ENCODE results near the gene ATF6. TPM values are rescaled to one million over a fixed set of nuclear protein-coding genes. Genes with fewer than 3 reads are reported as not detected.

The ATF6 gene
- total and polyA plus RNA-seq, 9 of the 15 experiments (the other 6 are each of a cell fraction or from before 2014, with no cell fraction given): 11.7 to 32.4 (median 20.4) TPM

DNA sequence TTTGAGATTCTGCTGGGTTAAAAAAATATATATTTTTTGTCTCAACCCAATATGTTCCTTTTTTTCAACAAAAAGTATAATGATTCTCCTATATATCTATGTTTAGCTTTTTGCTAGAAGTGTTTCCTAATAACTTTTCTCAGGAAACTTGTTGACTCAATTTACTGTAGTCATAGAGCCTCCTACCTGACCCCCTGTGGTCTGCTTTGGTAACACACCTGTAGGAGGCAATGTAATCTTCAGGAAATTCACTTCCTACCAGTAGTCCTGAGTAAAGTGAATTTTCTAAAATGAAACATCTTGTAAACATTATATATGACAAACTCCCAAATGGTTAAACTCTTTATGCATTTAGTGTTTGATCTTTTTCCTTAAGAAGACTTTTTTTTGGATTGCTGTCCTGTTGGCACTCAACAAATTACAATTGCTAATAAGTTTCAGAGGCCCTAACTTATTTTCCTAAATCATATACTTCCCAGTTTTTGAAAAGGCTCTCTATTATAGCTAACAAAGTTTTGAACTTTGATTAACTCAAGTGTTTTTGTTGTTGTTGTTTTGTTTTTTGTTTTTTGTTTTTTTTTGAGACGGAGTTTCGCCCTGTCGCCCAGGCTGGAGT is 139.3 kb downstream of the ATF6 start:
- Histone ChIP-seq H3K4me1 (replicated peaks in 1 of 2; ENCODE audit: control insufficient read depth in 2 of 2, insufficient read depth in 2 of 2, low read length in 2 of 2) (no peaks in the 10 kb centered on the region), H3K4me2 (ENCODE audit: insufficient read depth, low read length) (no peak overlapping the region), H2AFZ (ENCODE audit: low read depth, low read length) (no peak overlapping the region), H3K27me3 (ENCODE audit: control insufficient read depth in 2 of 2, insufficient read depth in 2 of 2, low read length in 2 of 2) (no peaks in the 10 kb centered on the region), H3K9me3 (replicated peaks; ENCODE audit: control insufficient read depth, insufficient read depth, low read depth, low read length) (no peaks in the 10 kb centered on the region), H3K27ac (ENCODE audit: extremely low read depth, low read depth, low read length) (no peak overlapping the region), H3K4me3 (no peak overlapping the region), H4K20me1 (replicated peaks; ENCODE audit: control insufficient read depth, insufficient read depth, low read length) (no peaks in the 10 kb centered on the region), H3K79me2 (ENCODE audit: control insufficient read depth, insufficient read depth, low read length) (no peaks in the 10 kb centered on the region), H3K9me1 (ENCODE audit: control insufficient read depth, insufficient read depth, low read length) (no peaks in the 10 kb centered on the region), H3K9ac (ENCODE audit: insufficient read depth in 1 of 2, low read depth in 2 of 2, low read length in 2 of 2) (no peak overlapping the region), H3K36me3 (ENCODE audit: control insufficient read depth, insufficient read depth, low read length) (no peaks in the 10 kb centered on the region)
- intact Hi-C loops (cut with micrococcal nuclease): loop anchor here (5.0 kb wide), 1 partner anchor 113 kb away; no protein-coding TSS in a partner anchor
- no TSS peak for BruUV-seq (replicated peaks)
- WGBS (ENCODE audit: insufficient coverage, low coverage, missing lambda C conversion rate): 100% methylated on average over 1 of the region's 3 CpGs
- peak; percentile 97 for ATAC-seq
- peak; percentile 58 for FAIRE-seq
- in situ Hi-C loops (cut with MboI): no loop called here
- CTCF ChIA-PET (ENCODE audit: low intra/inter-chr PET ratio): no interaction called here
- peak; percentile 40 to 53 (median 46) for DNase-seq (ENCODE audit: extremely low read depth in 1 of 4, low spot score in 3 of 4)
- POLR2A ChIA-PET: interaction anchor here (0.9 to 1.4 kb wide), 2 partner anchors 10 to 35 kb away, joined by 3 to 5 read pairs; no protein-coding TSS in a partner anchor
- TF ChIP-seq, protein P1, sequence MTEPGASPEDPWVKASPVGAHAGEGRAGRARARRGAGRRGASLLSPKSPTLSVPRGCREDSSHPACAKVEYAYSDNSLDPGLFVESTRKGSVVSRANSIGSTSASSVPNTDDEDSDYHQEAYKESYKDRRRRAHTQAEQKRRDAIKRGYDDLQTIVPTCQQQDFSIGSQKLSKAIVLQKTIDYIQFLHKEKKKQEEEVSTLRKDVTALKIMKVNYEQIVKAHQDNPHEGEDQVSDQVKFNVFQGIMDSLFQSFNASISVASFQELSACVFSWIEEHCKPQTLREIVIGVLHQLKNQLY (CRISPR knock-in tag; conservative IDR thresholded peaks at IDR 0.05): no peak
- TF ChIP-seq MED1 (CRISPR knock-in tag; IDR thresholded peaks at IDR 0.05; ENCODE audit: borderline replicate concordance): no peak
- TF ChIP-seq KDM2B (CRISPR knock-in tag; IDR thresholded peaks at IDR 0.05): no peak
- TF ChIP-seq RUNX1 (IDR thresholded peaks at IDR 0.05; ENCODE audit: low read depth): no peak
- TF ChIP-seq, protein P2, sequence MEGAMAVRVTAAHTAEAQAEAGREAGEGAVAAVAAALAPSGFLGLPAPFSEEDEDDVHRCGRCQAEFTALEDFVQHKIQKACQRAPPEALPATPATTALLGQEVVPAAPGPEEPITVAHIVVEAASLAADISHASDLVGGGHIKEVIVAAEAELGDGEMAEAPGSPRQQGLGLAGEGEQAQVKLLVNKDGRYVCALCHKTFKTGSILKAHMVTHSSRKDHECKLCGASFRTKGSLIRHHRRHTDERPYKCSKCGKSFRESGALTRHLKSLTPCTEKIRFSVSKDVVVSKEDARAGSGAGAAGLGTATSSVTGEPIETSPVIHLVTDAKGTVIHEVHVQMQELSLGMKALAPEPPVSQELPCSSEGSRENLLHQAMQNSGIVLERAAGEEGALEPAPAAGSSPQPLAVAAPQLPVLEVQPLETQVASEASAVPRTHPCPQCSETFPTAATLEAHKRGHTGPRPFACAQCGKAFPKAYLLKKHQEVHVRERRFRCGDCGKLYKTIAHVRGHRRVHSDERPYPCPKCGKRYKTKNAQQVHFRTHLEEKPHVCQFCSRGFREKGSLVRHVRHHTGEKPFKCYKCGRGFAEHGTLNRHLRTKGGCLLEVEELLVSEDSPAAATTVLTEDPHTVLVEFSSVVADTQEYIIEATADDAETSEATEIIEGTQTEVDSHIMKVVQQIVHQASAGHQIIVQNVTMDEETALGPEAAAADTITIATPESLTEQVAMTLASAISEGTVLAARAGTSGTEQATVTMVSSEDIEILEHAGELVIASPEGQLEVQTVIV (CRISPR knock-in tag; IDR thresholded peaks at IDR 0.05; ENCODE audit: borderline replicate concordance): no peak
- peak; percentile 24 to 38; a peak in 2 of 4 replicates for TF ChIP-seq RAD21 (CRISPR knock-in tag; conservative IDR thresholded peaks at IDR 0.05 in 1 of 2, IDR thresholded peaks at IDR 0.05 in 1 of 2)
- TF ChIP-seq, protein P3, sequence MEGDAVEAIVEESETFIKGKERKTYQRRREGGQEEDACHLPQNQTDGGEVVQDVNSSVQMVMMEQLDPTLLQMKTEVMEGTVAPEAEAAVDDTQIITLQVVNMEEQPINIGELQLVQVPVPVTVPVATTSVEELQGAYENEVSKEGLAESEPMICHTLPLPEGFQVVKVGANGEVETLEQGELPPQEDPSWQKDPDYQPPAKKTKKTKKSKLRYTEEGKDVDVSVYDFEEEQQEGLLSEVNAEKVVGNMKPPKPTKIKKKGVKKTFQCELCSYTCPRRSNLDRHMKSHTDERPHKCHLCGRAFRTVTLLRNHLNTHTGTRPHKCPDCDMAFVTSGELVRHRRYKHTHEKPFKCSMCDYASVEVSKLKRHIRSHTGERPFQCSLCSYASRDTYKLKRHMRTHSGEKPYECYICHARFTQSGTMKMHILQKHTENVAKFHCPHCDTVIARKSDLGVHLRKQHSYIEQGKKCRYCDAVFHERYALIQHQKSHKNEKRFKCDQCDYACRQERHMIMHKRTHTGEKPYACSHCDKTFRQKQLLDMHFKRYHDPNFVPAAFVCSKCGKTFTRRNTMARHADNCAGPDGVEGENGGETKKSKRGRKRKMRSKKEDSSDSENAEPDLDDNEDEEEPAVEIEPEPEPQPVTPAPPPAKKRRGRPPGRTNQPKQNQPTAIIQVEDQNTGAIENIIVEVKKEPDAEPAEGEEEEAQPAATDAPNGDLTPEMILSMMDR (IDR thresholded peaks at IDR 0.05 in 2 of 3, conservative IDR thresholded peaks at IDR 0.05 in 1 of 3; ENCODE audit: insufficient read depth in 2 of 3, low read depth in 1 of 3, low read length in 3 of 3): peak; percentile 51 to 60 (median 52); a peak in 5 of 6 replicates
- no peak for TF ChIP-seq POLR2G (IDR thresholded peaks at IDR 0.05; ENCODE audit: low read depth, low read length)
- no peak for TF ChIP-seq SRSF7 (optimal IDR thresholded peaks at IDR 0.05; ENCODE audit: low read depth, low read length)
- TF ChIP-seq FOXK2 (conservative IDR thresholded peaks at IDR 0.05 in 1 of 2, IDR thresholded peaks at IDR 0.05 in 1 of 2; ENCODE audit: low read depth in 2 of 2): no peak
- TF ChIP-seq SETDB1 (IDR thresholded peaks at IDR 0.05; ENCODE audit: low read length): no peak
- no peak for TF ChIP-seq POLR2H (tag; IDR thresholded peaks at IDR 0.05; ENCODE audit: low read depth)
- TF ChIP-seq EGR1 (conservative IDR thresholded peaks at IDR 0.05): no peak
- TF ChIP-seq, protein P4, sequence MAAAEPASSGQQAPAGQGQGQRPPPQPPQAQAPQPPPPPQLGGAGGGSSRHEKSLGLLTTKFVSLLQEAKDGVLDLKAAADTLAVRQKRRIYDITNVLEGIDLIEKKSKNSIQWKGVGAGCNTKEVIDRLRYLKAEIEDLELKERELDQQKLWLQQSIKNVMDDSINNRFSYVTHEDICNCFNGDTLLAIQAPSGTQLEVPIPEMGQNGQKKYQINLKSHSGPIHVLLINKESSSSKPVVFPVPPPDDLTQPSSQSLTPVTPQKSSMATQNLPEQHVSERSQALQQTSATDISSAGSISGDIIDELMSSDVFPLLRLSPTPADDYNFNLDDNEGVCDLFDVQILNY (CRISPR knock-in tag; IDR thresholded peaks at IDR 0.05): no peak
